K562 (cell line): Measurements from ENCODE around the gene PGF. TPM values are rescaled to one million over a fixed set of nuclear protein-coding genes. Genes with fewer than 3 reads are reported as not detected.

Experiments
- ATAC-seq: fragments of 200-7000 bp; cut with Tn5 transposase; 3 replicates; pipeline ENCODE4 v1.9.1; 2020; ENCODE audit warnings: moderate library complexity
- BruUV-seq: library from RNA; stranded (reverse); fragments of 400-500 nt; replicated peaks from 2 replicates; lab custom pipeline; 2021; lab: Mats Ljungman, UMichigan
- CTCF ChIA-PET: fragments of 300-600 bp; formaldehyde crosslinking; extraction: SDS; loops from one replicate; lab custom pipeline; 2021; ENCODE audit warnings: low intra/inter-chr PET ratio; lab: Yijun Ruan, JAX
- POLR2A ChIA-PET: fragments of 300-600, 350-650 bp; sonication (Branson Sonifier 250); formaldehyde crosslinking; extraction: SDS; loops from one replicate; lab custom pipeline; 2021; ENCODE audit warnings: antibody characterized with exemption, inconsistent platforms; lab: Yijun Ruan, JAX
- DNase-seq, 4 experiments: peaks; one replicate each; pipeline versions ENCODE4 v3.0.0 to v3.0.0-alpha.2; 2011 to 2018; ENCODE audit warnings: low spot score in 3 of 4, mixed read lengths in 3 of 4; ENCODE audit errors: extremely low read depth in 1 of 4
- FAIRE-seq: peaks from 2 replicates; lab custom pipeline; 2011; peaks lifted over from hg19 to GRCh38; lab: Jason Lieb, UNC
- H2AFZ ChIP-seq: 2 replicates; pipeline ENCODE4 v1.6.0; 2011; ENCODE audit warnings: low read depth, low read length, control low read depth, inconsistent platforms
- H3K27ac ChIP-seq: fragments of 200-600 bp; 3 replicates; pipeline ENCODE4 v1.8.0; 2011; ENCODE audit warnings: low read depth, mild to moderate bottlenecking, control low read depth, inconsistent platforms, low read length, moderate library complexity, mixed read lengths; ENCODE audit errors: extremely low read depth
- H3K27me3 ChIP-seq, 2 experiments: fragments of 300-600 bp in 1 of 2; 2 replicates in 1 of 2; 3 replicates in 1 of 2; pipeline versions ENCODE4 v1.6.0 to v1.8.0; 2011; ENCODE audit warnings: inconsistent platforms in 2 of 2, low read length in 2 of 2, mild to moderate bottlenecking in 1 of 2, mixed read lengths in 1 of 2, moderate library complexity in 1 of 2; ENCODE audit not compliant: control insufficient read depth in 2 of 2, insufficient read depth in 2 of 2
- H3K36me3 ChIP-seq: fragments of 300-600 bp; 3 replicates; pipeline ENCODE4 v1.8.0; 2011; ENCODE audit warnings: mild to moderate bottlenecking, low read length, inconsistent platforms; ENCODE audit not compliant: control insufficient read depth, insufficient read depth
- H3K4me1 ChIP-seq, 2 experiments: fragments of 200-600 bp in 1 of 2; replicated peaks in 1 of 2; 2 replicates in 1 of 2; 3 replicates in 1 of 2; pipeline versions ENCODE4 v1.5.1 to v1.8.0; 2011; ENCODE audit warnings: inconsistent platforms in 2 of 2, low read length in 2 of 2, mild to moderate bottlenecking in 1 of 2, mixed read lengths in 1 of 2, moderate library complexity in 1 of 2; ENCODE audit not compliant: control insufficient read depth in 2 of 2, insufficient read depth in 2 of 2
- H3K4me2 ChIP-seq: 2 replicates; pipeline ENCODE4 v1.6.1; 2011; ENCODE audit warnings: low read length, control low read depth, inconsistent platforms, mixed read lengths; ENCODE audit not compliant: insufficient read depth
- H3K4me3 ChIP-seq: fragments of 200-600 bp; sonication (generic), shearing (Covaris generic); 2 replicates; pipeline ENCODE4 v1.5.1; 2016; ENCODE audit warnings: control low read depth, inconsistent platforms
- H3K79me2 ChIP-seq: fragments of 200-600 bp; 3 replicates; pipeline ENCODE4 v1.8.0; 2011; ENCODE audit warnings: low read length, inconsistent platforms; ENCODE audit not compliant: control insufficient read depth, insufficient read depth
- H3K9ac ChIP-seq, 2 experiments: 2 replicates each; pipeline versions ENCODE4 v1.6.0 to v1.6.1; 2011; ENCODE audit warnings: low read depth in 2 of 2, low read length in 2 of 2, control low read depth in 1 of 2, inconsistent platforms in 1 of 2, mild to moderate bottlenecking in 1 of 2, mixed read lengths in 1 of 2; ENCODE audit not compliant: insufficient read depth in 1 of 2
- H3K9me1 ChIP-seq: one replicate; pipeline ENCODE4 v1.6.0; 2011; ENCODE audit warnings: inconsistent platforms, mild to moderate bottlenecking, low read length, moderate library complexity; ENCODE audit not compliant: control insufficient read depth, insufficient read depth
- H3K9me3 ChIP-seq: replicated peaks from 2 replicates; pipeline ENCODE4 v1.5.1; 2011; ENCODE audit warnings: low read depth, low read length, inconsistent platforms; ENCODE audit not compliant: control insufficient read depth, insufficient read depth
- H4K20me1 ChIP-seq: replicated peaks from 2 replicates; pipeline ENCODE4 v1.6.1; 2011; ENCODE audit warnings: low read length, inconsistent platforms, mixed read lengths; ENCODE audit not compliant: control insufficient read depth, insufficient read depth
- CBX1 ChIP-seq: sonication (generic); IDR thresholded peaks from 2 replicates; pipeline ENCODE4 v1.6.1; 2016; ENCODE audit warnings: antibody characterized with exemption, low read depth, mild to moderate bottlenecking
- FOSL1 ChIP-seq: fragments of 200-800 bp; sonication (Bioruptor generic); conservative IDR thresholded peaks from 2 replicates; pipeline ENCODE4 v1.6.1; 2016; ENCODE audit warnings: missing genetic modification characterization, missing compliant biosample characterization
- SPI1 ChIP-seq: IDR thresholded peaks from 2 replicates; pipeline ENCODE4 v1.6.1; 2011; ENCODE audit warnings: low read depth, low read length, control low read depth, borderline replicate concordance
- TEAD1 ChIP-seq, 2 experiments: fragments of 450-650 bp in 1 of 2; sonication (generic) in 1 of 2; formaldehyde crosslinking; IDR thresholded peaks; 2 replicates each; pipeline versions ENCODE4 v1.4.0 to v1.8.0; 2020 to 2022; ENCODE audit warnings: mild to moderate bottlenecking in 2 of 2, missing genetic modification reagents in 1 of 2
- WGBS: fragments of 100-300 bp; shearing (Covaris generic); methylation state at CpG from one replicate; pipeline ENCODE4 v1.1.6; 2016; ENCODE audit warnings: low coverage, mixed read lengths; ENCODE audit not compliant: insufficient coverage; ENCODE audit errors: missing lambda C conversion rate; 5-methylcytosine and 5-hydroxymethylcytosine counted together
- in situ Hi-C: fragments of 300-500 bp; cut with MboI; formaldehyde crosslinking; loops from 4 replicates; pipeline ENCODE4 v1.15.0; 2018; ENCODE audit warnings: inconsistent platforms, mixed read lengths
- intact Hi-C: fragments of 100-400 bp; cut with micrococcal nuclease; formaldehyde crosslinking; loops from 2 replicates; pipeline ENCODE4 v1.14.2; 2022
- polyA plus RNA-seq, 8 experiments: library from polyadenylated mRNA; depleted of rRNA in 4 of 8; stranded (reverse) in 5 of 8; unstranded in 3 of 8; fragments of >200 nt; fragmentation: Nextera tagmentation in 2 of 8; fragmentation: Illumina TruSeq in 1 of 8; extraction: Ambion mirVana in 2 of 8; extraction: Trizol in 1 of 8; gene quantifications; 2 replicates each; pipeline versions ENCODE4 v1.2.1 to v1.2.3, GENCODE V29; 2011 to 2014; ENCODE audit warnings: inconsistent platforms in 1 of 8, missing spikeins in 1 of 8
- total RNA-seq, 7 experiments: library from RNA; depleted of rRNA in 6 of 7; stranded (reverse); fragments of >200 nt in 6 of 7; fragmentation: Illumina TruSeq in 2 of 7; extraction: Trizol in 2 of 7; gene quantifications; 2 replicates each; pipeline versions ENCODE4 v1.2.1 to v1.2.3, GENCODE V29; 2011 to 2021; ENCODE audit warnings: low replicate concordance in 1 of 7
- TF ChIP-seq, protein P1 (sequence below): fragments of 200-600 bp; sonication (generic); IDR thresholded peaks from one replicate; pipeline ENCODE4 v1.6.1; 2012; ENCODE audit warnings: mild to moderate bottlenecking, low read depth, low read length, inconsistent platforms

The PGF gene
- total and polyA plus RNA-seq, 9 of the 15 experiments (the other 6 are each of a cell fraction or from before 2014, with no cell fraction given): 0.04 to 0.44 (median 0.18) TPM

GRCh38 chr14:74962493-74962892 is 7.1 kb upstream of the PGF start:
- CTCF ChIA-PET: no interaction called here
- no peak overlapping the region for H3K27ac ChIP-seq
- peak overlapping the region; percentile 47; the same call in 1 of the 2 replicates for H2AFZ ChIP-seq
- H3K4me2 ChIP-seq: no peak overlapping the region; the same call in 1 of the 2 replicates
- ATAC-seq (no peak; the same call in 1 of the 3 replicates), FAIRE-seq (no peak), DNase-seq (no peak)
- H3K79me2 ChIP-seq: no peaks in the 10 kb centered on the region
- H3K36me3 ChIP-seq: no peaks in the 10 kb centered on the region
- no peaks in the 10 kb centered on the region for H3K9me3 ChIP-seq
- 6% methylated on average over 5 of the region's 8 CpGs for WGBS
- H3K9ac ChIP-seq: no peak overlapping the region
- no peaks in the 10 kb centered on the region for H3K27me3 ChIP-seq
- no peaks in the 10 kb centered on the region for H4K20me1 ChIP-seq
- POLR2A ChIA-PET: interaction anchor here (1.9 kb wide), 1 partner anchor 9 kb away, joined by 5 read pairs; no protein-coding TSS in a partner anchor
- intact Hi-C loops: no loop called here
- BruUV-seq: no TSS peak
- in situ Hi-C loops: no loop called here
- peaks cover 8 to 9% of the 10 kb centered on the region in 2 experiments; a peak in 3 of 5 replicates for H3K4me1 ChIP-seq
- H3K4me3 ChIP-seq: no peak overlapping the region
- no peaks in the 10 kb centered on the region for H3K9me1 ChIP-seq
- TF ChIP-seq SPI1: peak; percentile 70; the same call in 1 of the 2 replicates
- no peak for TF ChIP-seq CBX1
- TF ChIP-seq TEAD1 (CRISPR knock-in tag; IDR thresholded peaks at IDR 0.05): no peak
- TF ChIP-seq FOSL1: no peak
- TF ChIP-seq, protein P1, sequence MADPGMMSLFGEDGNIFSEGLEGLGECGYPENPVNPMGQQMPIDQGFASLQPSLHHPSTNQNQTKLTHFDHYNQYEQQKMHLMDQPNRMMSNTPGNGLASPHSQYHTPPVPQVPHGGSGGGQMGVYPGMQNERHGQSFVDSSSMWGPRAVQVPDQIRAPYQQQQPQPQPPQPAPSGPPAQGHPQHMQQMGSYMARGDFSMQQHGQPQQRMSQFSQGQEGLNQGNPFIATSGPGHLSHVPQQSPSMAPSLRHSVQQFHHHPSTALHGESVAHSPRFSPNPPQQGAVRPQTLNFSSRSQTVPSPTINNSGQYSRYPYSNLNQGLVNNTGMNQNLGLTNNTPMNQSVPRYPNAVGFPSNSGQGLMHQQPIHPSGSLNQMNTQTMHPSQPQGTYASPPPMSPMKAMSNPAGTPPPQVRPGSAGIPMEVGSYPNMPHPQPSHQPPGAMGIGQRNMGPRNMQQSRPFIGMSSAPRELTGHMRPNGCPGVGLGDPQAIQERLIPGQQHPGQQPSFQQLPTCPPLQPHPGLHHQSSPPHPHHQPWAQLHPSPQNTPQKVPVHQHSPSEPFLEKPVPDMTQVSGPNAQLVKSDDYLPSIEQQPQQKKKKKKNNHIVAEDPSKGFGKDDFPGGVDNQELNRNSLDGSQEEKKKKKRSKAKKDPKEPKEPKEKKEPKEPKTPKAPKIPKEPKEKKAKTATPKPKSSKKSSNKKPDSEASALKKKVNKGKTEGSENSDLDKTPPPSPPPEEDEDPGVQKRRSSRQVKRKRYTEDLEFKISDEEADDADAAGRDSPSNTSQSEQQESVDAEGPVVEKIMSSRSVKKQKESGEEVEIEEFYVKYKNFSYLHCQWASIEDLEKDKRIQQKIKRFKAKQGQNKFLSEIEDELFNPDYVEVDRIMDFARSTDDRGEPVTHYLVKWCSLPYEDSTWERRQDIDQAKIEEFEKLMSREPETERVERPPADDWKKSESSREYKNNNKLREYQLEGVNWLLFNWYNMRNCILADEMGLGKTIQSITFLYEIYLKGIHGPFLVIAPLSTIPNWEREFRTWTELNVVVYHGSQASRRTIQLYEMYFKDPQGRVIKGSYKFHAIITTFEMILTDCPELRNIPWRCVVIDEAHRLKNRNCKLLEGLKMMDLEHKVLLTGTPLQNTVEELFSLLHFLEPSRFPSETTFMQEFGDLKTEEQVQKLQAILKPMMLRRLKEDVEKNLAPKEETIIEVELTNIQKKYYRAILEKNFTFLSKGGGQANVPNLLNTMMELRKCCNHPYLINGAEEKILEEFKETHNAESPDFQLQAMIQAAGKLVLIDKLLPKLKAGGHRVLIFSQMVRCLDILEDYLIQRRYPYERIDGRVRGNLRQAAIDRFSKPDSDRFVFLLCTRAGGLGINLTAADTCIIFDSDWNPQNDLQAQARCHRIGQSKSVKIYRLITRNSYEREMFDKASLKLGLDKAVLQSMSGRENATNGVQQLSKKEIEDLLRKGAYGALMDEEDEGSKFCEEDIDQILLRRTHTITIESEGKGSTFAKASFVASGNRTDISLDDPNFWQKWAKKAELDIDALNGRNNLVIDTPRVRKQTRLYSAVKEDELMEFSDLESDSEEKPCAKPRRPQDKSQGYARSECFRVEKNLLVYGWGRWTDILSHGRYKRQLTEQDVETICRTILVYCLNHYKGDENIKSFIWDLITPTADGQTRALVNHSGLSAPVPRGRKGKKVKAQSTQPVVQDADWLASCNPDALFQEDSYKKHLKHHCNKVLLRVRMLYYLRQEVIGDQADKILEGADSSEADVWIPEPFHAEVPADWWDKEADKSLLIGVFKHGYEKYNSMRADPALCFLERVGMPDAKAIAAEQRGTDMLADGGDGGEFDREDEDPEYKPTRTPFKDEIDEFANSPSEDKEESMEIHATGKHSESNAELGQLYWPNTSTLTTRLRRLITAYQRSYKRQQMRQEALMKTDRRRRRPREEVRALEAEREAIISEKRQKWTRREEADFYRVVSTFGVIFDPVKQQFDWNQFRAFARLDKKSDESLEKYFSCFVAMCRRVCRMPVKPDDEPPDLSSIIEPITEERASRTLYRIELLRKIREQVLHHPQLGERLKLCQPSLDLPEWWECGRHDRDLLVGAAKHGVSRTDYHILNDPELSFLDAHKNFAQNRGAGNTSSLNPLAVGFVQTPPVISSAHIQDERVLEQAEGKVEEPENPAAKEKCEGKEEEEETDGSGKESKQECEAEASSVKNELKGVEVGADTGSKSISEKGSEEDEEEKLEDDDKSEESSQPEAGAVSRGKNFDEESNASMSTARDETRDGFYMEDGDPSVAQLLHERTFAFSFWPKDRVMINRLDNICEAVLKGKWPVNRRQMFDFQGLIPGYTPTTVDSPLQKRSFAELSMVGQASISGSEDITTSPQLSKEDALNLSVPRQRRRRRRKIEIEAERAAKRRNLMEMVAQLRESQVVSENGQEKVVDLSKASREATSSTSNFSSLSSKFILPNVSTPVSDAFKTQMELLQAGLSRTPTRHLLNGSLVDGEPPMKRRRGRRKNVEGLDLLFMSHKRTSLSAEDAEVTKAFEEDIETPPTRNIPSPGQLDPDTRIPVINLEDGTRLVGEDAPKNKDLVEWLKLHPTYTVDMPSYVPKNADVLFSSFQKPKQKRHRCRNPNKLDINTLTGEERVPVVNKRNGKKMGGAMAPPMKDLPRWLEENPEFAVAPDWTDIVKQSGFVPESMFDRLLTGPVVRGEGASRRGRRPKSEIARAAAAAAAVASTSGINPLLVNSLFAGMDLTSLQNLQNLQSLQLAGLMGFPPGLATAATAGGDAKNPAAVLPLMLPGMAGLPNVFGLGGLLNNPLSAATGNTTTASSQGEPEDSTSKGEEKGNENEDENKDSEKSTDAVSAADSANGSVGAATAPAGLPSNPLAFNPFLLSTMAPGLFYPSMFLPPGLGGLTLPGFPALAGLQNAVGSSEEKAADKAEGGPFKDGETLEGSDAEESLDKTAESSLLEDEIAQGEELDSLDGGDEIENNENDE: no peak
